ENCODE data around the gene TTLL12.

GRCh38 chr22:43225609-43226008 is 38.7 kb upstream of the TTLL12 start:
- no peak for TF ChIP-seq TOX (CRISPR knock-in tag; IDR thresholded peaks at IDR 0.05; ENCODE audit: borderline replicate concordance)
- no peak for TF ChIP-seq ISL1 (CRISPR knock-in tag; IDR thresholded peaks at IDR 0.05)
- no peak for TF ChIP-seq ESRRG (CRISPR knock-in tag; IDR thresholded peaks at IDR 0.05)
- TF ChIP-seq ZNF70 (CRISPR knock-in tag; IDR thresholded peaks at IDR 0.05) = no peak
- TF ChIP-seq, protein P1, sequence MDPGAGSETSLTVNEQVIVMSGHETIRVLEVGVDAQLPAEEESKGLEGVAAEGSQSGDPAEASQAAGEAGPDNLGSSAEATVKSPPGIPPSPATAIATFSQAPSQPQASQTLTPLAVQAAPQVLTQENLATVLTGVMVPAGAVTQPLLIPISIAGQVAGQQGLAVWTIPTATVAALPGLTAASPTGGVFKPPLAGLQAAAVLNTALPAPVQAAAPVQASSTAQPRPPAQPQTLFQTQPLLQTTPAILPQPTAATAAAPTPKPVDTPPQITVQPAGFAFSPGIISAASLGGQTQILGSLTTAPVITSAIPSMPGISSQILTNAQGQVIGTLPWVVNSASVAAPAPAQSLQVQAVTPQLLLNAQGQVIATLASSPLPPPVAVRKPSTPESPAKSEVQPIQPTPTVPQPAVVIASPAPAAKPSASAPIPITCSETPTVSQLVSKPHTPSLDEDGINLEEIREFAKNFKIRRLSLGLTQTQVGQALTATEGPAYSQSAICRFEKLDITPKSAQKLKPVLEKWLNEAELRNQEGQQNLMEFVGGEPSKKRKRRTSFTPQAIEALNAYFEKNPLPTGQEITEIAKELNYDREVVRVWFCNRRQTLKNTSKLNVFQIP (CRISPR knock-in tag; IDR thresholded peaks at IDR 0.05; ENCODE audit: borderline replicate concordance, low read depth) = no peak
- no peak for TF ChIP-seq TCF4 (CRISPR knock-in tag; IDR thresholded peaks at IDR 0.05; ENCODE audit: borderline replicate concordance)

All from SK-N-SH treated with all-trans-retinoic acid at 6 μM for 48 hours (cell line).